HepG2 (cell line): ENCODE results near the gene MYO19. TPM values are rescaled to one million over a fixed set of nuclear protein-coding genes. Genes with fewer than 3 reads are reported as not detected.

ENCODE experiments used
- EP300 ChIP-seq, 3 experiments: sonication (generic) in 1 of 3; formaldehyde crosslinking in 1 of 3; IDR thresholded peaks; 2 replicates each; pipeline versions ENCODE4 v1.5.1 to v1.6.1; 2011 to 2020; ENCODE audit warnings: low read depth in 2 of 3, low read length in 2 of 3, borderline replicate concordance in 1 of 3, improper control_type of control experiment in 1 of 3, mild to moderate bottlenecking in 1 of 3, missing genetic modification reagents in 1 of 3, moderate library complexity in 1 of 3
- FOXC1 ChIP-seq: sonication (generic); formaldehyde crosslinking; IDR thresholded peaks from 2 replicates; pipeline ENCODE4 v1.8.0; 2022; ENCODE audit warnings: mild to moderate bottlenecking, missing genetic modification reagents, borderline replicate concordance
- HOXA3 ChIP-seq: sonication (generic); formaldehyde crosslinking; IDR thresholded peaks from 2 replicates; pipeline ENCODE4 v1.5.0; 2020; ENCODE audit warnings: missing genetic modification reagents
- KLF12 ChIP-seq: sonication (generic); formaldehyde crosslinking; IDR thresholded peaks from 2 replicates; pipeline ENCODE4 v1.4.0; 2020; ENCODE audit warnings: missing genetic modification reagents, borderline replicate concordance
- MXI1 ChIP-seq: IDR thresholded peaks from 3 replicates; pipeline ENCODE4 v1.6.1; 2012; ENCODE audit warnings: low read depth, low read length, inconsistent platforms, borderline replicate concordance
- POGZ ChIP-seq: sonication (generic); formaldehyde crosslinking; IDR thresholded peaks from 2 replicates; pipeline ENCODE4 v1.4.0; 2020; ENCODE audit warnings: mild to moderate bottlenecking, missing genetic modification reagents
- POLR2AphosphoS2 ChIP-seq: IDR thresholded peaks from 2 replicates; pipeline ENCODE4 v1.6.1; 2011; ENCODE audit warnings: low read depth, low read length, improper control_type of control experiment
- STAT5B ChIP-seq: sonication (generic); formaldehyde crosslinking; IDR thresholded peaks from 2 replicates; pipeline ENCODE4 v1.4.0; 2020; ENCODE audit warnings: missing genetic modification reagents
- ZNF296 ChIP-seq: sonication (generic); formaldehyde crosslinking; conservative IDR thresholded peaks from 2 replicates; pipeline ENCODE4 v1.5.0; 2020; ENCODE audit warnings: mild to moderate bottlenecking, missing genetic modification reagents
- ZNF383 ChIP-seq: sonication (generic); formaldehyde crosslinking; IDR thresholded peaks from 2 replicates; pipeline ENCODE4 v1.4.0; 2020; ENCODE audit warnings: missing genetic modification reagents, mild to moderate bottlenecking, borderline replicate concordance
- ZNF546 ChIP-seq: sonication (generic); formaldehyde crosslinking; conservative IDR thresholded peaks from 2 replicates; pipeline ENCODE4 v1.8.1; 2023; ENCODE audit warnings: mild to moderate bottlenecking, missing genetic modification reagents
- ZNF704 ChIP-seq: sonication (generic); formaldehyde crosslinking; IDR thresholded peaks from 2 replicates; pipeline ENCODE4 v1.8.1; 2023; ENCODE audit warnings: mild to moderate bottlenecking, inconsistent platforms, moderate library complexity, missing genetic modification reagents, borderline replicate concordance
- ZNF891 ChIP-seq: sonication (generic); formaldehyde crosslinking; IDR thresholded peaks from 2 replicates; pipeline ENCODE4 v1.5.0; 2020; ENCODE audit warnings: mild to moderate bottlenecking, missing genetic modification reagents
- polyA plus RNA-seq, 8 experiments: library from polyadenylated mRNA; depleted of rRNA in 3 of 8; stranded (reverse) in 7 of 8; unstranded in 1 of 8; fragments of >200 nt; fragmentation: Illumina TruSeq in 4 of 8; extraction: Trizol in 4 of 8; gene quantifications; 2 replicates each; pipeline versions ENCODE4 v1.2.1 to v1.2.3, GENCODE V29; 2011 to 2016; ENCODE audit warnings: low read depth in 4 of 8, missing spikeins in 1 of 8, mixed read lengths in 1 of 8; ENCODE audit not compliant: insufficient read depth in 1 of 8
- total RNA-seq, 5 experiments: library from RNA; depleted of rRNA; stranded (reverse); fragments of >200 nt; fragmentation: Illumina TruSeq; extraction: Trizol; gene quantifications; 2 replicates each; pipeline ENCODE4 v1.2.3, GENCODE V29; 2016; ENCODE audit warnings: low read depth in 1 of 5
- TF ChIP-seq, protein P1 (sequence below): sonication (generic); formaldehyde crosslinking; IDR thresholded peaks from 2 replicates; pipeline ENCODE4 v1.4.0; 2020; ENCODE audit warnings: missing genetic modification reagents, mild to moderate bottlenecking, borderline replicate concordance
- TF ChIP-seq, protein P2 (sequence below): IDR thresholded peaks from 2 replicates; pipeline ENCODE4 v1.4.0; 2020; ENCODE audit warnings: mild to moderate bottlenecking, missing genetic modification reagents
- TF ChIP-seq, protein P3 (sequence below): sonication (generic); formaldehyde crosslinking; IDR thresholded peaks from 2 replicates; pipeline ENCODE4 v1.4.0; 2020; ENCODE audit warnings: missing genetic modification reagents

Gene MYO19
- total and polyA plus RNA-seq, 2 of the 13 experiments (the other 11 are each of a cell fraction or from before 2014, with no cell fraction given): 75.7 to 82.3 TPM

- TF ChIP-seq, protein P1, sequence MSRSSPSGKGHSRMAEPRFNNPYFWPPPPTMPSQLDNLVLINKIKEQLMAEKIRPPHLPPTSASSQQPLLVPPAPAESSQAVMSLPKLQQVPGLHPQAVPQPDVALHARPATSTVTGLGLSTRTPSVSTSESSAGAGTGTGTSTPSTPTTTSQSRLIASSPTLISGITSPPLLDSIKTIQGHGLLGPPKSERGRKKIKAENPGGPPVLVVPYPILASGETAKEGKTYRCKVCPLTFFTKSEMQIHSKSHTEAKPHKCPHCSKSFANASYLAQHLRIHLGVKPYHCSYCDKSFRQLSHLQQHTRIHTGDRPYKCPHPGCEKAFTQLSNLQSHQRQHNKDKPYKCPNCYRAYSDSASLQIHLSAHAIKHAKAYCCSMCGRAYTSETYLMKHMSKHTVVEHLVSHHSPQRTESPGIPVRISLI: peak; percentile 39; the same call in 1 of the 2 replicates
- TF ChIP-seq FOXC1 (CRISPR knock-in tag) (peak; percentile 59; the same call in 1 of the 2 replicates), ZNF296 (CRISPR knock-in tag) (no peak), ZNF546 (CRISPR knock-in tag) (peak; percentile 97), EP300 (IDR thresholded peaks at IDR 0.05; ENCODE audit: low read depth in 2 of 2, low read length in 2 of 2) (no peak), EP300 (CRISPR knock-in tag; IDR thresholded peaks at IDR 0.05; ENCODE audit: borderline replicate concordance) (no peak; the same call in 1 of the 2 replicates), POLR2AphosphoS2 (no peak), POGZ (CRISPR knock-in tag) (peak; percentile 50; the same call in 1 of the 2 replicates), HOXA3 (peak; percentile 91), ZNF704 (peak; percentile 82), ZNF383 (CRISPR knock-in tag) (no peak), ZNF891 (CRISPR knock-in tag) (peak; percentile 76; the same call in 1 of the 2 replicates), MXI1 (peak; percentile 41; the same call in 1 of the 3 replicates), STAT5B (CRISPR knock-in tag) (peak; percentile 81; the same call in 1 of the 2 replicates), KLF12 (no peak)
- TF ChIP-seq, protein P2, sequence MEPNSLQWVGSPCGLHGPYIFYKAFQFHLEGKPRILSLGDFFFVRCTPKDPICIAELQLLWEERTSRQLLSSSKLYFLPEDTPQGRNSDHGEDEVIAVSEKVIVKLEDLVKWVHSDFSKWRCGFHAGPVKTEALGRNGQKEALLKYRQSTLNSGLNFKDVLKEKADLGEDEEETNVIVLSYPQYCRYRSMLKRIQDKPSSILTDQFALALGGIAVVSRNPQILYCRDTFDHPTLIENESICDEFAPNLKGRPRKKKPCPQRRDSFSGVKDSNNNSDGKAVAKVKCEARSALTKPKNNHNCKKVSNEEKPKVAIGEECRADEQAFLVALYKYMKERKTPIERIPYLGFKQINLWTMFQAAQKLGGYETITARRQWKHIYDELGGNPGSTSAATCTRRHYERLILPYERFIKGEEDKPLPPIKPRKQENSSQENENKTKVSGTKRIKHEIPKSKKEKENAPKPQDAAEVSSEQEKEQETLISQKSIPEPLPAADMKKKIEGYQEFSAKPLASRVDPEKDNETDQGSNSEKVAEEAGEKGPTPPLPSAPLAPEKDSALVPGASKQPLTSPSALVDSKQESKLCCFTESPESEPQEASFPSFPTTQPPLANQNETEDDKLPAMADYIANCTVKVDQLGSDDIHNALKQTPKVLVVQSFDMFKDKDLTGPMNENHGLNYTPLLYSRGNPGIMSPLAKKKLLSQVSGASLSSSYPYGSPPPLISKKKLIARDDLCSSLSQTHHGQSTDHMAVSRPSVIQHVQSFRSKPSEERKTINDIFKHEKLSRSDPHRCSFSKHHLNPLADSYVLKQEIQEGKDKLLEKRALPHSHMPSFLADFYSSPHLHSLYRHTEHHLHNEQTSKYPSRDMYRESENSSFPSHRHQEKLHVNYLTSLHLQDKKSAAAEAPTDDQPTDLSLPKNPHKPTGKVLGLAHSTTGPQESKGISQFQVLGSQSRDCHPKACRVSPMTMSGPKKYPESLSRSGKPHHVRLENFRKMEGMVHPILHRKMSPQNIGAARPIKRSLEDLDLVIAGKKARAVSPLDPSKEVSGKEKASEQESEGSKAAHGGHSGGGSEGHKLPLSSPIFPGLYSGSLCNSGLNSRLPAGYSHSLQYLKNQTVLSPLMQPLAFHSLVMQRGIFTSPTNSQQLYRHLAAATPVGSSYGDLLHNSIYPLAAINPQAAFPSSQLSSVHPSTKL (CRISPR knock-in tag): peak; percentile 69
- TF ChIP-seq, protein P3, sequence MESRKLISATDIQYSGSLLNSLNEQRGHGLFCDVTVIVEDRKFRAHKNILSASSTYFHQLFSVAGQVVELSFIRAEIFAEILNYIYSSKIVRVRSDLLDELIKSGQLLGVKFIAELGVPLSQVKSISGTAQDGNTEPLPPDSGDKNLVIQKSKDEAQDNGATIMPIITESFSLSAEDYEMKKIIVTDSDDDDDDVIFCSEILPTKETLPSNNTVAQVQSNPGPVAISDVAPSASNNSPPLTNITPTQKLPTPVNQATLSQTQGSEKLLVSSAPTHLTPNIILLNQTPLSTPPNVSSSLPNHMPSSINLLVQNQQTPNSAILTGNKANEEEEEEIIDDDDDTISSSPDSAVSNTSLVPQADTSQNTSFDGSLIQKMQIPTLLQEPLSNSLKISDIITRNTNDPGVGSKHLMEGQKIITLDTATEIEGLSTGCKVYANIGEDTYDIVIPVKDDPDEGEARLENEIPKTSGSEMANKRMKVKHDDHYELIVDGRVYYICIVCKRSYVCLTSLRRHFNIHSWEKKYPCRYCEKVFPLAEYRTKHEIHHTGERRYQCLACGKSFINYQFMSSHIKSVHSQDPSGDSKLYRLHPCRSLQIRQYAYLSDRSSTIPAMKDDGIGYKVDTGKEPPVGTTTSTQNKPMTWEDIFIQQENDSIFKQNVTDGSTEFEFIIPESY (CRISPR knock-in tag): peak; percentile 85
Observed at GRCh38 chr17:36482611-36483504, 51.8 kb downstream of the MYO19 start (continued).
